Neural cell (in vitro differentiated cells): ENCODE data around the gene CACNA2D4. TPM values are rescaled to one million over a fixed set of nuclear protein-coding genes. Genes with fewer than 3 reads are reported as not detected.

Experiments
- H2AFZ ChIP-seq: fragments of 200-600, 300-800 bp; sonication (generic), shearing (Covaris generic); 2 replicates; pipeline ENCODE4 v1.6.0; 2014; ENCODE audit warnings: low read depth, mild to moderate bottlenecking, antibody characterized with exemption, low read length, moderate library complexity
- H3F3A ChIP-seq: fragments of 200-600 bp; shearing (Covaris generic); 2 replicates; pipeline ENCODE4 v1.6.1; 2016; ENCODE audit warnings: mild to moderate bottlenecking, moderate library complexity, mixed read lengths, antibody characterized with exemption, low read length; ENCODE audit not compliant: insufficient read depth, poor library complexity, severe bottlenecking
- H3K27ac ChIP-seq: fragments of 200-600, 300-800 bp; sonication (generic), shearing (Covaris generic); 2 replicates; pipeline ENCODE4 v1.5.1; 2014; ENCODE audit warnings: mild to moderate bottlenecking, low read length, moderate library complexity
- H3K27me3 ChIP-seq: fragments of 300-800, 200-600 bp; sonication (generic), shearing (Covaris generic); 2 replicates; pipeline ENCODE4 v1.6.0; 2014; ENCODE audit warnings: mild to moderate bottlenecking, low read depth, low read length, moderate library complexity; ENCODE audit not compliant: insufficient read depth
- H3K36me3 ChIP-seq: fragments of 300-800, 200-600 bp; sonication (generic), shearing (Covaris generic); 2 replicates; pipeline ENCODE4 v1.5.1; 2014; ENCODE audit warnings: mild to moderate bottlenecking, antibody characterized with exemption, low read length, moderate library complexity; ENCODE audit not compliant: insufficient read depth
- H3K4me2 ChIP-seq: fragments of 300-800, 200-600 bp; sonication (generic), shearing (Covaris generic); 2 replicates; pipeline ENCODE4 v1.6.0; 2014; ENCODE audit warnings: mild to moderate bottlenecking, low read length
- H3K4me3 ChIP-seq: fragments of 300-800, 200-600 bp; sonication (generic), shearing (Covaris generic); 2 replicates; pipeline ENCODE4 v1.5.1; 2014; ENCODE audit warnings: mild to moderate bottlenecking, low read length, moderate library complexity
- H3K79me2 ChIP-seq: fragments of 200-600 bp; shearing (Covaris generic); replicated peaks from 2 replicates; pipeline ENCODE4 v1.6.0; 2014; ENCODE audit warnings: mild to moderate bottlenecking, low read length, moderate library complexity; ENCODE audit not compliant: insufficient read depth
- H3K9ac ChIP-seq: fragments of 300-800, 200-600 bp; sonication (generic), shearing (Covaris generic); 2 replicates; pipeline ENCODE4 v1.6.1; 2016; ENCODE audit warnings: mild to moderate bottlenecking, low read length, mixed read lengths
- H3K9me2 ChIP-seq: fragments of 200-600 bp; shearing (Covaris generic); 2 replicates; pipeline ENCODE4 v1.6.1; 2016; ENCODE audit warnings: mild to moderate bottlenecking, low read length, mixed read lengths; ENCODE audit not compliant: insufficient read depth
- H3K9me3 ChIP-seq: fragments of 200-600, 300-800 bp; sonication (generic), shearing (Covaris generic); 2 replicates; pipeline ENCODE4 v1.6.1; 2016; ENCODE audit warnings: mild to moderate bottlenecking, mixed run types, low read length, moderate library complexity, mixed read lengths
- H4K20me1 ChIP-seq: fragments of 200-600 bp; shearing (Covaris generic); 2 replicates; pipeline ENCODE4 v1.6.1; 2016; ENCODE audit warnings: mild to moderate bottlenecking, mixed run types; ENCODE audit not compliant: insufficient read depth
- CTCF ChIP-seq: fragments of 450-650 bp; IDR thresholded peaks from 2 replicates; pipeline ENCODE4 v1.5.1; 2014; ENCODE audit warnings: antibody characterized with exemption, mild to moderate bottlenecking, moderate library complexity; ENCODE audit not compliant: poor library complexity, severe bottlenecking
- EP300 ChIP-seq: fragments of 450-650 bp; conservative IDR thresholded peaks from 2 replicates; pipeline ENCODE4 v1.6.1; 2014; ENCODE audit warnings: antibody characterized with exemption, mild to moderate bottlenecking, moderate library complexity; ENCODE audit not compliant: poor library complexity, severe bottlenecking
- EZH2 ChIP-seq: fragments of 200-600, 300-800 bp; shearing (Covaris generic), sonication (generic); IDR thresholded peaks from 2 replicates; pipeline ENCODE4 v1.6.1; 2014; ENCODE audit warnings: antibody characterized with exemption, low read length, borderline replicate concordance, mild to moderate bottlenecking; ENCODE audit not compliant: insufficient read depth, poor library complexity, severe bottlenecking
- MXI1 ChIP-seq: fragments of 450-650 bp; conservative IDR thresholded peaks from 2 replicates; pipeline ENCODE4 v1.6.1; 2014; ENCODE audit warnings: antibody characterized with exemption, mild to moderate bottlenecking; ENCODE audit not compliant: poor library complexity, severe bottlenecking
- POLR2AphosphoS5 ChIP-seq: IDR thresholded peaks from 2 replicates; pipeline ENCODE4 v1.6.1; 2012
- RAD21 ChIP-seq: fragments of 450-650 bp; conservative IDR thresholded peaks from 2 replicates; pipeline ENCODE4 v1.6.1; 2014; ENCODE audit warnings: antibody characterized with exemption, mild to moderate bottlenecking, moderate library complexity
- SMC3 ChIP-seq: fragments of 450-650 bp; conservative IDR thresholded peaks from 2 replicates; pipeline ENCODE4 v1.6.1; 2014; ENCODE audit warnings: antibody characterized with exemption, mild to moderate bottlenecking, moderate library complexity; ENCODE audit not compliant: poor library complexity
- TAF1 ChIP-seq: IDR thresholded peaks from 2 replicates; pipeline ENCODE4 v1.6.1; 2012; ENCODE audit warnings: low read depth
- polyA plus RNA-seq: library from polyadenylated mRNA; depleted of rRNA; stranded (reverse); fragments of >200 nt; gene quantifications from 2 replicates; pipeline ENCODE4 v1.2.3, GENCODE V29; 2014
- TF ChIP-seq, protein P1 (sequence below): IDR thresholded peaks from 2 replicates; pipeline ENCODE4 v1.6.1; 2012; ENCODE audit warnings: borderline replicate concordance

Gene CACNA2D4
- polyA plus RNA-seq, 1 donor from 2014 or later, result not detected

DNA sequence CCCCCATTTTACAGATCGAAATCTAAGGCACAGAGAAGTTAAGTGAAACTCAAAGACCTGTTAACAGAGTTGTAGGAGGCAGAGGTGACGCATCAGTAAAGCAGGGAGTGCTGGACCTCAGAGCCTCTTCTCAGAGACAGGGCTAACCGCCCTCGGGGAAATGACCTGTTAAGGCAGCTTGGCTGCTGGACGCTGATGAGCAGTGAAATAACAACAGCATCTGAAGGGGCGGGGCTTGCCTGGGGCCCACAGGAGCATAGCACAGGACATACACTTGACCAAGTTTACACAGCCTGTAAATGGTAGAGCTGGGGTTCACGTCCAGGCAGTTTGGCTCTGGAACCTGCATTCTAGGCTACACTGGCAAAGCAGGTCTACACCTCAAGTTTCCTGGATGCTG is 58.8 kb downstream of the CACNA2D4 start:
- H3K4me2 ChIP-seq, result no peak overlapping the region
- H3K9me3 ChIP-seq, result peaks cover 14% of the 10 kb centered on the region
- H3F3A ChIP-seq, result no peaks in the 10 kb centered on the region
- H3K27me3 ChIP-seq, result no peaks in the 10 kb centered on the region
- H3K36me3 ChIP-seq, result no peaks in the 10 kb centered on the region
- TF ChIP-seq MXI1, result no peak
- no peak for TF ChIP-seq SMC3
- TF ChIP-seq TAF1, result no peak
- no peak for TF ChIP-seq RAD21
- no peak for TF ChIP-seq POLR2AphosphoS5
- no peak for TF ChIP-seq EZH2
- no peak for TF ChIP-seq EP300
- TF ChIP-seq CTCF, result no peak
- TF ChIP-seq, protein P1, sequence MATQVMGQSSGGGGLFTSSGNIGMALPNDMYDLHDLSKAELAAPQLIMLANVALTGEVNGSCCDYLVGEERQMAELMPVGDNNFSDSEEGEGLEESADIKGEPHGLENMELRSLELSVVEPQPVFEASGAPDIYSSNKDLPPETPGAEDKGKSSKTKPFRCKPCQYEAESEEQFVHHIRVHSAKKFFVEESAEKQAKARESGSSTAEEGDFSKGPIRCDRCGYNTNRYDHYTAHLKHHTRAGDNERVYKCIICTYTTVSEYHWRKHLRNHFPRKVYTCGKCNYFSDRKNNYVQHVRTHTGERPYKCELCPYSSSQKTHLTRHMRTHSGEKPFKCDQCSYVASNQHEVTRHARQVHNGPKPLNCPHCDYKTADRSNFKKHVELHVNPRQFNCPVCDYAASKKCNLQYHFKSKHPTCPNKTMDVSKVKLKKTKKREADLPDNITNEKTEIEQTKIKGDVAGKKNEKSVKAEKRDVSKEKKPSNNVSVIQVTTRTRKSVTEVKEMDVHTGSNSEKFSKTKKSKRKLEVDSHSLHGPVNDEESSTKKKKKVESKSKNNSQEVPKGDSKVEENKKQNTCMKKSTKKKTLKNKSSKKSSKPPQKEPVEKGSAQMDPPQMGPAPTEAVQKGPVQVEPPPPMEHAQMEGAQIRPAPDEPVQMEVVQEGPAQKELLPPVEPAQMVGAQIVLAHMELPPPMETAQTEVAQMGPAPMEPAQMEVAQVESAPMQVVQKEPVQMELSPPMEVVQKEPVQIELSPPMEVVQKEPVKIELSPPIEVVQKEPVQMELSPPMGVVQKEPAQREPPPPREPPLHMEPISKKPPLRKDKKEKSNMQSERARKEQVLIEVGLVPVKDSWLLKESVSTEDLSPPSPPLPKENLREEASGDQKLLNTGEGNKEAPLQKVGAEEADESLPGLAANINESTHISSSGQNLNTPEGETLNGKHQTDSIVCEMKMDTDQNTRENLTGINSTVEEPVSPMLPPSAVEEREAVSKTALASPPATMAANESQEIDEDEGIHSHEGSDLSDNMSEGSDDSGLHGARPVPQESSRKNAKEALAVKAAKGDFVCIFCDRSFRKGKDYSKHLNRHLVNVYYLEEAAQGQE, result no peak
- H3K27ac ChIP-seq, result no peak overlapping the region
- H3K9ac ChIP-seq, result no peak overlapping the region
- no peak overlapping the region for H3K4me3 ChIP-seq
- no peaks in the 10 kb centered on the region for H3K9me2 ChIP-seq
- no peak overlapping the region for H2AFZ ChIP-seq
- no peaks in the 10 kb centered on the region for H3K79me2 ChIP-seq
- no peaks in the 10 kb centered on the region for H4K20me1 ChIP-seq

- no peaks in the 10 kb centered on the region for H3K27me3 ChIP-seq
- H3F3A ChIP-seq, result no peaks in the 10 kb centered on the region
- no peaks in the 10 kb centered on the region for H3K79me2 ChIP-seq
- H3K4me3 ChIP-seq, result no peak overlapping the region
- no peak overlapping the region for H3K4me2 ChIP-seq
- H3K36me3 ChIP-seq, result no peaks in the 10 kb centered on the region
- H3K9me2 ChIP-seq, result no peaks in the 10 kb centered on the region
- no peaks in the 10 kb centered on the region for H4K20me1 ChIP-seq
- H3K9me3 ChIP-seq, result peaks cover 14% of the 10 kb centered on the region
- TF ChIP-seq, protein P1, result no peak
- no peak for TF ChIP-seq TAF1
- no peak for TF ChIP-seq CTCF
- no peak for TF ChIP-seq EP300
- TF ChIP-seq SMC3, result no peak
- TF ChIP-seq MXI1, result no peak
- TF ChIP-seq RAD21, result no peak
- no peak for TF ChIP-seq EZH2
- TF ChIP-seq POLR2AphosphoS5, result no peak
- no peak overlapping the region for H3K9ac ChIP-seq
- no peak overlapping the region for H2AFZ ChIP-seq
- H3K27ac ChIP-seq, result no peak overlapping the region
Measured at GRCh38 chr12:1858456-1858855, 60.0 kb downstream of the CACNA2D4 start.
